GM19455 (cell line): Measurements from ENCODE around the gene GOLT1A.

Experiments used
- ATAC-seq: cut with Tn5 transposase; IDR thresholded peaks from one replicate; pipeline ENCODE4 v1.9.1; 2021; ENCODE audit not compliant: unreplicated experiment

GOLT1A gene

DNA sequence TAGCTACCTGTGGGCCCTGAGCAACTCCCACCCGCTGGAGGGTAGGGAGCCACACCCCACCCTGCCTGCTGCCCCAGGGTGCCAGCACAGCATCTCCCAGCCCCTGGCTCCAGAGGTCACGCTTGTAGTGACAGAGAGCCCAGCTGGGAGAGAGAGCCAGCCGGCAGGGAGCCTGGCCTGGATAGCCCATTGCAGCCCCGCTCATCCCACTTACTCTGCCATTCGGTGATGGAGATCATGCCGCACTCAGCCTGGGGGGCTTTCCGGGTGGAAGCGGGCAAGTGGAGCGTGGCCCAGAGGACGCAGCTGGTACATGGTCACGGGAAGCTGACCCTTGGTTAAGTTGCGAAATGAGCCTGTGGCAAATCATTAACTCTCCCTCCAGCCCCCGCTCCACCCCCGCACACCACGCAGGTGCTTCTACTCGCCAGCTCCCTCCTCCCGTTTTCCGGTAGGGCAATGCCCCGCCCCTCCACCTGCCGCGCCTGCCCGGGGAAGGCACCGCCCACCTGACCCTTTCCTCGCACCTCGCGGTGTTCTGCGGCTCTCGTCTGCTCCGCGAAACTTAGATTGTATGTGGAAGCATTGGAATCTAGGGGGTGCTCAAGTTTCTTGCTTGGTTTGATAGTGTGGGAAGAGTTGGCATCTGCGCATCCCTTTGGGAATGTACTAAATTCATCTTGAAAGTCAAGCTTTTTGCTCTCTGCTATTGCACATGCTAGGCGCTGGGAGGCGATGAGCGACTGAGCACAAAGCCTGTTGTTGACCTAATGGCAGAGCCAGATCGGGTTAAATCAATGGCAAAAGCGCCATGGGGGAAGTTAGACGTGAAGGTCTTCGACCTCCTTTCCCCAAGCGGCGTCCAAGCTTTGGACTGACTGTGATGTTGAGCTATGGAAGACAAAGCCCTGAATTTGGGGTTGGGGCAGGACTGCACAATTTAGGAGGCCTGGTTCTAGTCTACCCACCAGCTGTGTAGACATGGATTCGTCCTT, at the start of gene GOLT1A:
GOLT1A (minus strand) TSS at position 321 of the 995 bp plus-strand sequence; CDS start at position 239, 82 bp downstream.
- ATAC-seq: no peak

DNA sequence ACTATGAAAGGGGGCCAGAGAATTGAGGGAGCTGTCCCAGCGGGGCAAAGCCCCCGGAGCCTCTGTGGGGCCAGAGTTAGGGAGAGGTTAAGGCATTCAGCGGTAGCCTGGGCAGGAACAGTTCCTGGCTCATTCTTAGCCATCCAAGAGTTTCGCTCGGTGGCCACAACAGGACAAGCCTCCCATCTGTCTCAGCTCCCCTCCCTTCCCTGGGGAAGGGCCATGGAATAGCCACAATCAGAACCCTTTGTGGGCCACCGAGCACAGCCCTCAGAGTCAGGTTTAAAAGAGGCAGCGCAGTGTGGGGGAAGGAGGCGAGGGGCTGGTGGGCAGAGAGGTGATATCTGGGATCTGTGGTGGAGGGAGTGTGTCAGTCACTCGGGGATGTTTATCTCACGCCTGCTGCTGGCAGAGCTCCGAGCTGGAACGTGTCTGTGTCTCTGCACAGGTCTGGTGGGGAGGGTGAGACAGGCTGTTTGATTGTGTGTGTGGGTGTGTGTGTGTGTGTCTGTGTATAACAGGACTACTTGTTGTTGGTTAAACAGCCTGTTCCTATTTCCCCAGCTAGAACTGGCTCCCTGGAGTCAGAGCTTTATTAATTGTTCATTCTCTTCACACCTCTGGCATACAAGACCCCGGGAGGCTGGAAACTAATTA, 49.6 kb upstream of the GOLT1A start:
- no peak for ATAC-seq

DNA sequence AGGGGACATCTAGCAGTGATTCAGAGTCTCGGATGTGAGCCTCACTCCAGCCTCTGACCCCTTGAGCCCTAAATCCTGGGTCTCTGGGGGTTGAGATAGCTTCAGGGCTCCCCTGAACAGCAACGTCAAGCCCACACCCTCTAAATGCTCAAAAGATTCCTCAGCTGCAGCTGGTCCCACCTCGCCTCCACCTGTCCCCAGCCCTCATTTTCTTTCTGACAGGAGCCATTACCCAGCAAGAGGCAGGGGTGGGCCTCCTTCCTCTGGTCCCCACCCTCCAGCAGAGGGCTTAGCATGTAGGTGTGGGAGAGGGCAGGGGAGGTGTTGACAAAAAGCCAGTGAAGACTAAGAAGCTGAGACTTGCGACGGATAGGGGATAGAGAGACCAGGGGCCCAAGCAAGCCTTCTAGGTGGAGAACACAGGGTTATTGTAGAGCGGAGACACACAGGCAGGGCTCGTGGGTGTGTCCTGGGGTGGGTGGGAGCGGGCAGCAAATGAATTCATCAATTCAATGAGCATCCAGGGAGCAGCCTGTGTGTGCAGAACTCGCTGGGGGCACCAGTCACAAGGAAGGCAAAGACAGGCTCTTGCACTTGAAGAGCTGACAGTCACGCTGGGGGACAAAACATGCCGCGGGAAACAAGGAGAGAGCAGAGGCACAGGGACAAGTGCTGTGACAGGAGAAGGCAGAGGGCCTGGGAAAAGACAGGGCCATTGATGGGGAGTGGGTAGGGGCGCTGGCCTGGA, 48.9 kb upstream of the GOLT1A start:
- ATAC-seq: no peak

DNA sequence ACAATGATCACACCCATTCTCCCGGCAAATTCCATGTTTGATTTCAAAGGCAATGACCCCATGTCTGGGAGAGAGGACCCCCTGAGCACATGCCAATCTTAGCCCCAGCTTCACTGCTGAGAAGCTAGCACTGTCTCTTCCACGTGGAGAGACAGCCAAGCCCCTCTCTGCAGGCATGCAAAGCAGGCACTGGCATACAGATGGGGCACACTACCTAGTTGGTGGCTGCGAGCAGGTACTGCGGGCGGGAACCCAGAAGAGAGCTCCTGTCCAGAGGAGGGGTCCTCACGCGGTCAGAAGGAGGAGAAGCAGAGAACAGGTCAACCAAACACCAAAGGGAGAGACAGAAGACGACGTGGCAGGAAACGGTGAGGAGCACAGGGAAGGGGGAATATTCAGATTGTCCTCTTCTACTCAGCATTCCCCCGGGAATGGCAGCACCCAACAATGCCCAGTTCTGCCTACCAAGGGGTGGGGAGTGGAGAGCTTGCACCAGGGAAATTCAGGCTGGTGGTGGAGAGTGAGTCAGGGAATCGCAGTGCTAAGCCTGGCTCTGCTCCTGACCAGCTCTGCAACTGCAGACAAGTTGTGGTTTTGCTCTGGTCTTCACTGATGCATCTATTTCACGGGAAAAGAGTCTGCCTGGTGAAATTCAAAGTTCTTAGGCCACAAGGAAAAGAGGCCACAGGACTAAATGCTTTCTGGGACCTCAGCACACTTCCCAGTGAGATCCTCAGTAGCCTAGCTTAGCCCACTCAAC, 48.1 kb upstream of the GOLT1A start:
- ATAC-seq: no peak

DNA sequence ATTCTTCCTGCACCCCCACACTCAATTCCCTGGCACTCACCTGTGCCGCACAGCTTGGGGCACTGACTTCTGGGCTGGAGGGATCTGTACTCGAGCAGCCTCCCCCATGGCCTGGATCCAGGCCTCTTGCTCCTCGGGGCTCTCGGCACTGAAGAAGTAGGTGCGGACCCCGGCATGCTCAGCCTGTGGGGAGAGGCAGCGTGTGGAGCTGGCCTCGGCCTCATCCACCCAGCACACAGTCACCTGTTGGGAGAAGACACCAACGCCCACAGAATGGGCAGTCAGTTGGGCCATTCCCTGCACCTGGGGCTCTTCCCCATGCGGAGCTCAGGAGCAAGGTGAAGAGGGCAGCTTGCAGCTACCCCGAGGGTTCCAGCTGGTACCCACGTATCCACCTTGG, 47.5 kb upstream of the GOLT1A start:
- ATAC-seq: no peak

GRCh38 chr1:204260601-204261197, 46.9 kb upstream of the GOLT1A start:
- no peak for ATAC-seq

GRCh38 chr1:204259782-204260181, 46.0 kb upstream of the GOLT1A start:
- no peak for ATAC-seq

DNA sequence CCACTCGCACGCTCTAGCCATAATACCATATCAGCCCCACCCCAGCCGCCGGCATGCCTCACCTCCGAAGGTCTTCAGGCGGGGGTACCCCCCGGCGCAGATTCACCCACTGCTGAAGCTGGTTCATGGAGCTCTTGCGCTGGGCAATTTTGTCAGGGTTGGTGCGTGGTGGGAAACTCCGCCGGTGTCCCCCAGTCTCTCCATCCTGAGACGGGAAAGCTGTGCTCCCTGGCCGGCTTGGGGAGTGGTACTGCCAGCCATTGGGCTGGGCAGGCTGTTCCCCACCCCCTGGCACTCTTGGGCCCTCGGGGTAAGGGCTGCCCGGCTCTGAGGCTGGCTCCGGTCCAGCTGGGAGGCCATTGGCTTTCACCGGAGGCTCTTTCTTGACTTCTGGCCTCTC, 45.4 kb upstream of the GOLT1A start:
- no peak for ATAC-seq

DNA sequence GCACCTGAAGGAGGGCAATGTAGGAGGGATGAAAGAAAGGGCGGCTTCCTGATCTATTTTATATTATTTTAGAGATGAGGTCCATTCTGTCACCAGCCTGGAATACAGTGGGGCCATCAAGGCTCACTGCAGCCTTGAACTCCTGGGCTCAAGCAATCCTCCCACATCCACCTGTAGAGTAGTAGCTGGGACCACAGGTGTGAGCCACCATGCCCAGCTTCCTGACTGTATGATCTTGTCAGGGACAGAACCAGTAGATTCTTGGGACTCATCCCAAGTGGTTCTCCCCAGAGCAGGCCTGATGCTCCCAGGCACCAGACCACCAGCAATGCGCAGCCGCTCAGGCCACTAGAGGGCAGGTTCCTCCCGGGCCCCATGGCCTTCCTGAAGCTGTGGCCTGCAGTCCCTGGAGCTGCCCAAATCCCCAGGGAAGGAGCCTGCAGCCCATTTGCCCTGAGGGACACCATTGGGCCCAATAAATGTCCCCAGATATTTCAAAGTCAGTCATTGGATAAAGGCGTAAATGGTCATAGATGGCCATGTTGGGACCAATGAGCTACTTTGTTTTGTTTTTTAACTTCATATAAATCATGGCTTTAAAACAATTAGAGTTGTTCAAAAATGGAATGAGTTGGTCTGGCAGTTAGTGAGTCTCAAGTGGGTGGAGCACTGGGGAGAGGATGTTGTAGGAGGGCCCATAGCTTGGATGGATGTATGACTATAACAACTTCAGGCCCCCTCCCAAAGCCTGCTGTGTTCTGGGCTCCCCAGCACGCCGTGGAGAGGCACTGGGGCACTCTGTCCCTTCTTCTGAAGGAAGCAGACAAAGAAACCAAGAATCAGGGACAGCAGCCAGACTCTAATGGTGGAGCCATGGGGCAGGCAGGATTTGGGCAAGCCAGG, 44.7 kb upstream of the GOLT1A start:
- ATAC-seq: no peak

GRCh38 chr1:204257446-204257845, 43.7 kb upstream of the GOLT1A start:
- ATAC-seq: no peak

DNA sequence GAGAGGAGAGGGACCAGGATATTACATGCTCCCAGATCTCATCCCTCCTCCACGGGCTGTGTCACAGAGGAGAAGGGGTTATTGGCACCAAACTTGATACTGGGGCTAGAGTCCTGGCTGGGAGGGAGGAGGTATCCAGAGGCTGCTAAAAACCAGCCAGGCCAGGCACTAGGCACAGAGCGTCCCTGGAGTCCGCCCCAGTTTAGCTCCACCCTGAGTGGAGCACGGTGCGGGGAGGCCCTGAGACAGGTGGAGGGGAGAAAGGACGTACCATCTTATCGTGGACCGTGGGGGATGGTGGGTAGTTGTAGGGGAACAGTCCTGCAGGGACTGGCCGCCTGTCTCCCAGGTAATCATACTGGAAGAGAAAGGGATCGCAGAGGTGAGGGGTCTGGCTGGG, 42.7 kb upstream of the GOLT1A start:
- no peak for ATAC-seq

GRCh38 chr1:204255966-204256365, 42.2 kb upstream of the GOLT1A start:
- ATAC-seq: no peak

DNA sequence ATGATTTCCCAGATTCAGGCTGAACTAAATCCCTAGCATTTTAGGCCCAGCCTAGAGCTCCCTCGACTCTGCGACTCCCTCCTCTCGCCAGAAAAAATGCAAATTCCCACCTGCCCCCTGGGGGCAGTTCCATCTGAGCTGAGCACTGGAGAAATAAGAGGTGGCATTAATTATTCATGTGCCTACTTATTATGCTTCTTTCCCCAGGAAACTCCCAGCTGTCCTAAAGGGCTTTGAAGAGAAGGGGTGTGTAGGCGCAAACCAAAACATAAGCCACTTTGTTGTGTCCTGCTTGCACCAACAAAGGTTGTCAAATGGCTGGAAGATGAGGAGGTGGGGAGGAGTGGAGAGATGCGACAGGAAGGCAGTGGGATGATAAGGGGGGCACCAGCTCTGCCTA, 41.4 kb upstream of the GOLT1A start:
- no peak for ATAC-seq

DNA sequence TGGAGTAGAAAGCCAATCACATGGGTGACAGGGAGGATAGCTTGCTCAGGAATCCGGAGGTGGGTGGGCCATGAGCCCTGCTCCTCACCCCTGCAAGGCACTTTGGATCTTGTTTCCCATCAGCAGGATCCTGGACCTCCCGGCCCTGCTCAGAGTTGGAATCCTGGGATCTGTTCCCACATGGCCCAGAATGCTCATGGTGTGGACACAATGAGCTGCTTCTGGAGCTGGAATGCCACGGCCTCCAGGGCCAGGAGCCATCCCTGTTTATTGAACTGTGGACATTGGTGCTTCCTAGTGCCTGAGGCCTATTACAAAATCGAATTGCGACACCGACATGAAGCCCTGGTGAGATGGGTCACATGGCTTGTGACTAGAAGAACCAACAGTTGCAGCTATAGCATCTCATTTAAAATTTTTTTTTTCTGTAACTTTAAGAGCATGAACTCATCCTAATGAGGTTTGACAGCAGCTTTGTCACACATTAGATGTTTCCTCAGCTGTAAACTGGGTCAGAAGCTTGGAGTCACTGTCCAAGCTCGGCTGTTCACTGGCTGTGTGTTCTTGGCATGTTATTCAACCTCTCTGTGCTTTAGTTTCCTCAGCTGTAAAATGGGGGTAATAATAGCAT, 40.4 kb upstream of the GOLT1A start:
- ATAC-seq: no peak

DNA sequence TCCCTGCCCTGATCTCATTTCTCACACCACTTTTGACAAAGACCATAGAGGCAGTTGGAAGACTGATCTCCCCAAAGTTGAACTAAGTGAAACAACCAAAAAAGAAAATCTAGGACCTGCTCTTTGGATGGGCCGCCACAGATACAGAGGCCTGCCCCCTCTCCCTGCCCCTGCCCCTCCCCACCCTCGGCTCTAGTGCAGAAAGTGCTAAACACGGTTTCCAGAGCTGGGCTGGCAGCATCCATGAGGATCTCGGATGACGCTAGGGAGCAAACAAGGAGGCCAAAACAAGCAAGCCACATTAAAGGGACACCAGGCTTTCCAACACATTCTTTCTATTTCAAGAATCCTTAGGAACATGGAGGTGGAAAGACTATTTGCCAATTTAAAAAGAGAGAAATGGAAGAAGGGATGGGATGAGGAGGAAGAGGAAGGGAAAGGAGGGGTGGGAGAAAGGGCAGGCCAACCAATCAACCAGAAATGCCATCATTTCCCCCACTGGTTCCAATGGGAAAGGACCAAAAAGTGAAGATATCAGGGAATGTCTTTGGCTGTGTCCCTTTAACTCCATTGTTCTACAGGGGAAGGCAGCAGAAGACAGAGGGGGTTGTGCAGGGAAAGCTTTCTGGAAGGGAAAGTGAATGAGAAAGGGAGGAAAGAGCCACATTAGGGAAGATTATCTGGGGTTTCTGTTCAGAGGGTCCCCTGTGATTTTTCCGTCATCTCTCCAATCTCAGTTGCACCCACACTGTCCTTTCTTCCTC, 38.3 kb upstream of the GOLT1A start:
- ATAC-seq: no peak

GRCh38 chr1:204251286-204251685, 37.5 kb upstream of the GOLT1A start:
- ATAC-seq: no peak

- no peak for ATAC-seq
Observed at GRCh38 chr1:204250428-204251030, 36.7 kb upstream of the GOLT1A start.
